Measurements from ENCODE around the gene PICALM. TPM values are rescaled to one million over a fixed set of nuclear protein-coding genes. Genes with fewer than 3 reads are reported as not detected.

Gene PICALM
- total RNA-seq, 3 donors from 2014 or later (not counting 1 experiment from before 2014, with no cell fraction given) = 262 to 291 (median 285) TPM

DNA sequence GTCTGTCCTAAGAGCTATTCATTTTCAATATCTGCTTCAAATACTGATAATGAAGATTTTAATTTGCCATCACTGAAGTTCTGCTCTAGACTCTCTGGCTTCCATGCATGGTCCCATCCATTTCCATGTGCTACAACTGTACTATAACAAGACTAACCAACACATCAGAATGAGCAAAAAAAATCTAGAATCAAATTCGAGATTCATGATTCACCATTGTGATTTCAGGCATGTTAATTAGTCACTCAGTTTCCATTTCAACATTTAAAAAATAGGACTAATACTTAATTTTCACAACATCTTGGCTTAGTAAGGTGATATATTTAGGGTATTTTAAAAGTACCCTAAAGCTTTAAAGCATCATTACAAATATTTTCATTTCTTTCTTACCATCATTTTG, 22.8 kb downstream of the PICALM start:
- intact Hi-C loops (cut with micrococcal nuclease) = loop anchor here (2.0 to 10.0 kb wide), 3 partner anchors 23 to 451 kb away; partner anchors contain the start of gene PICALM
- no peaks in the 10 kb centered on the region for H3K27me3 ChIP-seq (ENCODE audit: control insufficient read depth, insufficient read depth, low read length)
- peaks cover 83 to 87% of the 10 kb centered on the region in 2 donors for H3K4me1 Mint-ChIP-seq
- H3K27ac ChIP-seq (ENCODE audit: low read length) = no peak overlapping the region
- no peak for DNase-seq
- no peaks in the 10 kb centered on the region for H3K36me3 Mint-ChIP-seq
- no peak overlapping the region for H3K4me3 ChIP-seq (ENCODE audit: low read length)
- H3K36me3 ChIP-seq (ENCODE audit: control insufficient read depth, insufficient read depth, low read length) = no peaks in the 10 kb centered on the region
- TF ChIP-seq, protein P1, sequence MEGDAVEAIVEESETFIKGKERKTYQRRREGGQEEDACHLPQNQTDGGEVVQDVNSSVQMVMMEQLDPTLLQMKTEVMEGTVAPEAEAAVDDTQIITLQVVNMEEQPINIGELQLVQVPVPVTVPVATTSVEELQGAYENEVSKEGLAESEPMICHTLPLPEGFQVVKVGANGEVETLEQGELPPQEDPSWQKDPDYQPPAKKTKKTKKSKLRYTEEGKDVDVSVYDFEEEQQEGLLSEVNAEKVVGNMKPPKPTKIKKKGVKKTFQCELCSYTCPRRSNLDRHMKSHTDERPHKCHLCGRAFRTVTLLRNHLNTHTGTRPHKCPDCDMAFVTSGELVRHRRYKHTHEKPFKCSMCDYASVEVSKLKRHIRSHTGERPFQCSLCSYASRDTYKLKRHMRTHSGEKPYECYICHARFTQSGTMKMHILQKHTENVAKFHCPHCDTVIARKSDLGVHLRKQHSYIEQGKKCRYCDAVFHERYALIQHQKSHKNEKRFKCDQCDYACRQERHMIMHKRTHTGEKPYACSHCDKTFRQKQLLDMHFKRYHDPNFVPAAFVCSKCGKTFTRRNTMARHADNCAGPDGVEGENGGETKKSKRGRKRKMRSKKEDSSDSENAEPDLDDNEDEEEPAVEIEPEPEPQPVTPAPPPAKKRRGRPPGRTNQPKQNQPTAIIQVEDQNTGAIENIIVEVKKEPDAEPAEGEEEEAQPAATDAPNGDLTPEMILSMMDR (IDR thresholded peaks at IDR 0.05) = no peak
- WGBS (ENCODE audit: insufficient coverage) = 56% methylated on average over 1 of the region's 1 CpG
- no peaks in the 10 kb centered on the region for H3K9me3 Mint-ChIP-seq
- no peaks in the 10 kb centered on the region for H3K27me3 Mint-ChIP-seq (ENCODE audit: low read depth in 2 of 2)
- H3K27ac Mint-ChIP-seq = peak overlapping the region; percentile 83 to 87
- H3K4me3 Mint-ChIP-seq = peak overlapping the region; percentile 68
- no peaks in the 10 kb centered on the region for H3K9me3 ChIP-seq (ENCODE audit: control insufficient read depth, insufficient read depth, low read length)
- H3K4me1 ChIP-seq (ENCODE audit: control insufficient read depth, insufficient read depth, low read length) = peaks cover 46% of the 10 kb centered on the region
- no peak for ATAC-seq

DNA sequence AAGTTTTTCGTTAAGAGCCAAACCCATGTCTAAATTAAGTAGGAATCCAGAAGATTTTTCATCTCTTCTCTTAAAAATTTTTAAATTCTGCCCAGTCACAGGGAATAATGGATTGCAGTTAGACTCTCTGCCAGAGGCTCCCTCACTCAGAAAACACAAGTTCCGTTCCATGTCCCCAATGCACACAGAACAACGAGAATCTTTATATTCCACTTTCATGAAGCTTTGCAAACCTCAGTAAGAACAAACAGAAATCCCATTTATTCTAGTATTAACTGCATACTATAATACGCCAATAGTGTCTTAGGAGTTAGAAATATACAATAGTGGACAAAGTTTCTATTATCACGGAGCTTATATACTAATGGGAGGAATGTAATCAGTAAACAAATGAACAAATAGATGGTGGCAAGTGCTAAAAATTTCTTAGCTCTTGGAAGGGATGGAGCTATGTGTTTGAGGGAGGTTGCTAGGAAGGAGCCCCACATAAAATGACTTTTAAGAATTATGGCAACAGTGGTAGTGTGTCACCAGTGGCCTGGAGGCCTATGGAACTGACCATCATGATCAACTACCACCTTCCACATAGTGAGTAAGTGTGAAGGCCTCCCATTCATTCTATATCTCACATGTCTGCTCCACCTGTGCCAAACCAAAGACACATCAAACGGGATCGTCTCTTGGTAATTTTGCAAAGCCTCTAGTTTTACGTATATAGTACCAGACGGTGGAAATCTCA, 24.9 kb downstream of the PICALM start:
- H3K27me3 ChIP-seq (ENCODE audit: control insufficient read depth, insufficient read depth, low read length) = no peaks in the 10 kb centered on the region
- TF ChIP-seq, protein P1 (IDR thresholded peaks at IDR 0.05) = no peak
- peak overlapping the region; percentile 49 for H3K4me3 Mint-ChIP-seq
- 80% methylated on average over 6 of the region's 9 CpGs for WGBS (ENCODE audit: insufficient coverage)
- H3K27me3 Mint-ChIP-seq (ENCODE audit: low read depth in 2 of 2) = no peaks in the 10 kb centered on the region
- peaks cover 34% of the 10 kb centered on the region for H3K4me1 ChIP-seq (ENCODE audit: control insufficient read depth, insufficient read depth, low read length)
- ATAC-seq (no peak), DNase-seq (no peak)
- intact Hi-C loops (cut with micrococcal nuclease) = loop anchor here (10.0 kb wide), 1 partner anchor 449 kb away; no protein-coding TSS in a partner anchor
- H3K27ac ChIP-seq (ENCODE audit: low read length) = no peak overlapping the region
- peaks cover 70 to 75% of the 10 kb centered on the region in 2 donors for H3K4me1 Mint-ChIP-seq
- peaks cover 2% of the 10 kb centered on the region for H3K36me3 ChIP-seq (ENCODE audit: control insufficient read depth, insufficient read depth, low read length)
- no peak overlapping the region for H3K4me3 ChIP-seq (ENCODE audit: low read length)
- peak overlapping the region; percentile 47 to 83 for H3K27ac Mint-ChIP-seq
- no peaks in the 10 kb centered on the region for H3K36me3 Mint-ChIP-seq
- H3K9me3 Mint-ChIP-seq = no peaks in the 10 kb centered on the region
- no peaks in the 10 kb centered on the region for H3K9me3 ChIP-seq (ENCODE audit: control insufficient read depth, insufficient read depth, low read length)

DNA sequence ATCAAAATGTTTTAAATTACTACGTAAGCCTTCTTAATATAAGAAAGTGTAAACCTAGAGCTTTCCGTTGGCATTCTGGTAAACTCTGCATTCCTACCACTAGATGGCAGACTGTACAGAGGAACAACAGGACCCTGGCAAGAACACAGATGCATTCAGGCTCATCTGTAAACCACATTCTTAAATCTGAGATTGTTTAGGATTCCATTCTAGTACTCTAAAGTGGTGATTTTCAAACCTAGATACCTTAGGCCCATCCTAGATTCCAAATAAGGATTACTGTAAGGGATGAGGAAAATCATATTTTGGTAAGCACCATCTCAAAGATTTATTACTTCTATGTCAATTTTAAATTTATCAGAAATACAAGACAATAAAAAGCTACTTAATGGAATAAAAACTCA, 26.9 kb downstream of the PICALM start:
- Histone ChIP-seq H3K27ac (ENCODE audit: low read length) (no peak overlapping the region), H3K4me3 (ENCODE audit: low read length) (no peak overlapping the region), H3K36me3 (ENCODE audit: control insufficient read depth, insufficient read depth, low read length) (peaks cover 2% of the 10 kb centered on the region), H3K9me3 (ENCODE audit: control insufficient read depth, insufficient read depth, low read length) (no peaks in the 10 kb centered on the region), H3K27me3 (ENCODE audit: control insufficient read depth, insufficient read depth, low read length) (no peaks in the 10 kb centered on the region), H3K4me1 (ENCODE audit: control insufficient read depth, insufficient read depth, low read length) (peaks cover 22% of the 10 kb centered on the region)
- Mint-ChIP-seq H3K27ac (peak overlapping the region; percentile 76 to 83), H3K27me3 (ENCODE audit: low read depth in 2 of 2) (no peaks in the 10 kb centered on the region), H3K4me1 (peaks cover 64 to 70% of the 10 kb centered on the region in 2 donors), H3K9me3 (no peaks in the 10 kb centered on the region), H3K36me3 (no peaks in the 10 kb centered on the region), H3K4me3 (peak overlapping the region; percentile 40)
- WGBS (ENCODE audit: insufficient coverage) = 0% methylated on average over 1 of the region's 2 CpGs
- TF ChIP-seq, protein P1 (IDR thresholded peaks at IDR 0.05) = peak; percentile 94
- intact Hi-C loops (cut with micrococcal nuclease) = loop anchor here (1.0 to 10.0 kb wide), 3 partner anchors 151 to 447 kb away; no protein-coding TSS in a partner anchor
- peak; percentile 92 to 95 (median 95) for ATAC-seq
- DNase-seq = peak in 1 of 2 donors; percentile 88
